Thyroid gland (tissue), 4 donors: ENCODE results near the gene GMEB1. TPM values are rescaled to one million over a fixed set of nuclear protein-coding genes. Genes with fewer than 3 reads are reported as not detected.
"Not testable (repeated sequence)": the region's sequence is repeated elsewhere in the genome, so short reads cannot be mapped to it uniquely, and the experiment has no call there.

Source experiments
- DNase-seq, 2 donors: peaks; one replicate each; pipeline ENCODE4 v3.0.0-alpha.2; 2019
- H3K27ac ChIP-seq, 3 donors: fragments of 200-600 bp; sonication (generic); 1 replicate in 2 of 3; 2 replicates in 1 of 3; pipeline ENCODE4 v1.5.1; 2016 to 2019; ENCODE audit warnings: mild to moderate bottlenecking in 1 of 3, moderate library complexity in 1 of 3
- H3K27me3 ChIP-seq: fragments of 200-600 bp; sonication (generic); one replicate; pipeline ENCODE4 v1.5.1; 2019
- H3K36me3 ChIP-seq, 2 donors: fragments of 200-600 bp; sonication (generic); one replicate each; pipeline ENCODE4 v1.5.1; 2016 to 2019
- H3K4me1 ChIP-seq, 2 donors: fragments of 200-600 bp; sonication (generic); one replicate each; pipeline ENCODE4 v1.5.1; 2017 to 2019
- H3K4me3 ChIP-seq, 3 donors: fragments of 200-600 bp; sonication (generic); replicated peaks in 1 of 3; 1 replicate in 2 of 3; 2 replicates in 1 of 3; pipeline ENCODE4 v1.5.1; 2016; ENCODE audit warnings: mild to moderate bottlenecking in 1 of 3
- H3K9me3 ChIP-seq: fragments of 200-600 bp; sonication (generic); one replicate; pipeline ENCODE4 v1.5.1; 2017
- POLR2A ChIP-seq, 2 donors: fragments of 450-650 bp; IDR thresholded peaks; one replicate each; pipeline ENCODE4 v1.6.1; 2017; ENCODE audit warnings: antibody characterized with exemption in 2 of 2, mild to moderate bottlenecking in 2 of 2, moderate library complexity in 1 of 2
- WGBS, 2 donors: methylation state at CpG; one replicate each; pipeline ENCODE4 v1.1.5; 2017; 5-methylcytosine and 5-hydroxymethylcytosine counted together
- intact Hi-C: fragments of 100-400 bp; cut with DNase I; formaldehyde crosslinking; loops from one replicate; pipeline ENCODE4 v1.15.1; 2023
- total RNA-seq, 4 donors: library from RNA; depleted of rRNA; stranded (reverse); fragments of >200 nt; gene quantifications; one replicate each; pipeline ENCODE4 v1.2.3, GENCODE V29; 2016
- TF ChIP-seq, protein P1 (sequence below), 6 experiments: fragments of 200-600 bp in 3 of 6; fragments of 450-650 bp in 3 of 6; sonication (generic) in 3 of 6; IDR thresholded peaks; one replicate each; pipeline ENCODE4 v1.5.1; 2016 to 2019; ENCODE audit warnings: antibody characterized with exemption in 6 of 6, mild to moderate bottlenecking in 2 of 6, inconsistent platforms in 1 of 6, moderate library complexity in 1 of 6

GMEB1 gene
- total RNA-seq, 4 donors from 2014 or later: 5.5 to 13.5 (median 11.6) TPM

DNA sequence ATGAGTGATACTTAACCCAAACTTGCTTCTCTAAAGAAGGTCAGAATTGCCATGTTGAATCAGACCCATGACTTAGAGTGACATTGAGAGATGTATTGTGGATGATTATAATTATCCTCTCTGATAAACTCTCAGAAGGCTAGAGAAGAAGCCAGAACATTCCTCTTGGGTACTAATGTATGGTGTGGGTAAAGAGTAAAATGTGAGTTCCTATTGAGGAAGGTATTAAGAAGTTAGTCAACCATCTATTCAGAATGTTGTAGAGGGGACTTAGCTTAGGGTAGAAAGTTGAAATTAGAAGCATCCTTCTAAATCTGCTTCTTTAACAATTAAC is 7.3 kb downstream of the GMEB1 start:
- Histone ChIP-seq H3K27ac (no peak overlapping the region), H3K27me3 (no peaks in the 10 kb centered on the region), H3K4me3 (no peak overlapping the region), H3K9me3 (no peaks in the 10 kb centered on the region), H3K36me3 (no peaks in the 10 kb centered on the region), H3K4me1 (no peaks in the 10 kb centered on the region)
- intact Hi-C loops: no loop called here
- TF ChIP-seq, protein P1, sequence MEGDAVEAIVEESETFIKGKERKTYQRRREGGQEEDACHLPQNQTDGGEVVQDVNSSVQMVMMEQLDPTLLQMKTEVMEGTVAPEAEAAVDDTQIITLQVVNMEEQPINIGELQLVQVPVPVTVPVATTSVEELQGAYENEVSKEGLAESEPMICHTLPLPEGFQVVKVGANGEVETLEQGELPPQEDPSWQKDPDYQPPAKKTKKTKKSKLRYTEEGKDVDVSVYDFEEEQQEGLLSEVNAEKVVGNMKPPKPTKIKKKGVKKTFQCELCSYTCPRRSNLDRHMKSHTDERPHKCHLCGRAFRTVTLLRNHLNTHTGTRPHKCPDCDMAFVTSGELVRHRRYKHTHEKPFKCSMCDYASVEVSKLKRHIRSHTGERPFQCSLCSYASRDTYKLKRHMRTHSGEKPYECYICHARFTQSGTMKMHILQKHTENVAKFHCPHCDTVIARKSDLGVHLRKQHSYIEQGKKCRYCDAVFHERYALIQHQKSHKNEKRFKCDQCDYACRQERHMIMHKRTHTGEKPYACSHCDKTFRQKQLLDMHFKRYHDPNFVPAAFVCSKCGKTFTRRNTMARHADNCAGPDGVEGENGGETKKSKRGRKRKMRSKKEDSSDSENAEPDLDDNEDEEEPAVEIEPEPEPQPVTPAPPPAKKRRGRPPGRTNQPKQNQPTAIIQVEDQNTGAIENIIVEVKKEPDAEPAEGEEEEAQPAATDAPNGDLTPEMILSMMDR (IDR thresholded peaks at IDR 0.05): no peak
- TF ChIP-seq POLR2A (IDR thresholded peaks at IDR 0.05): no peak
- DNase-seq: no peak

DNA sequence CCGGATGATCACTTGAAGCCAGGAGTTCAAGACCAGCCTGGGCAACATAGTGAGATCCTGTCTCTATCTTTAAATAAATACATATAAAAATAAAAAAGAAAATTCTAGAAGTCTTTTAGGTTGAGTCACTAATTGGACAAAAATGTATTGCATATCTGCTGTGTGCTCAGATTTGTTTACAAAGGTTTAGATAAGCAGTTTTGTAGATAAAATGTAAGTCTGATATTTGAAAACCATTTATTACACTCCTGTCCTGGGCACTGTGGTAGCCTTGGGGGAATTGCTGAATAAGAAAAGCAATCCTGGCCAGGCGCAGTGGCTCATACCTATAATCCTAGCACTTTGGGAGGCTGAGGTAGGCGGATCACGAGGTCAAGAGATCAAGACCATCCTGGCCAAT is 11.6 kb downstream of the GMEB1 start:
- H3K27ac ChIP-seq: no peak overlapping the region
- peaks cover 0 to 7% of the 10 kb centered on the region in 2 donors for H3K36me3 ChIP-seq
- intact Hi-C loops: no loop called here
- H3K27me3 ChIP-seq: no peaks in the 10 kb centered on the region
- TF ChIP-seq POLR2A (IDR thresholded peaks at IDR 0.05): no peak
- TF ChIP-seq, protein P1 (IDR thresholded peaks at IDR 0.05): no peak
- H3K4me3 ChIP-seq: no peak overlapping the region
- no peaks in the 10 kb centered on the region for H3K9me3 ChIP-seq
- WGBS, 2 donors: 96 to 99% methylated on average over 4 of the region's 4 CpGs
- no peak for DNase-seq
- no peaks in the 10 kb centered on the region for H3K4me1 ChIP-seq

DNA sequence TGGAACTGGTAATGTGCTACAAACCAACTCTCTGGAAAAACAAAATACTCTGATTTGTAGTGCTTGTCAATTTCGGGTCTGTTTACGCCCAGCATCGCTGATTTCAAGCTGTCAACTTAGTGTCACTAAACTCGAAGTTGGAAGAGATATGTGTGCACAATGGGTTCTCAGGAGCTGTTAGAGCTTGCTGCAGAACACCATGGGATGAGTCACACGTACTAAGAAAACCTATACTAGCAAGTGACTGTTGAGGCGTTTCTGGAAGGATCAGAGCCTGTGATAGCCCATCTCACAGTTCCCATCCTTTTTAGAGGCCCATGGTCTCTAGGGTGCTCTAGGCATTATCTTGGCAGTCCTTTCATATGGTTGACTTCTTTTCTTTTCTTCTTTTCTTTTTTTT is 14.3 kb downstream of the GMEB1 start:
- Histone ChIP-seq H3K9me3 (no peaks in the 10 kb centered on the region), H3K4me3 (no peak overlapping the region), H3K4me1 (no peaks in the 10 kb centered on the region), H3K36me3 (peaks cover 0 to 7% of the 10 kb centered on the region in 2 donors), H3K27ac (no peak overlapping the region), H3K27me3 (no peaks in the 10 kb centered on the region)
- DNase-seq: no peak
- TF ChIP-seq, protein P1 (IDR thresholded peaks at IDR 0.05): no peak
- TF ChIP-seq POLR2A (IDR thresholded peaks at IDR 0.05): no peak
- WGBS, 2 donors: 86 to 90% methylated on average over 6 of the region's 6 CpGs
- intact Hi-C loops: no loop called here

DNA sequence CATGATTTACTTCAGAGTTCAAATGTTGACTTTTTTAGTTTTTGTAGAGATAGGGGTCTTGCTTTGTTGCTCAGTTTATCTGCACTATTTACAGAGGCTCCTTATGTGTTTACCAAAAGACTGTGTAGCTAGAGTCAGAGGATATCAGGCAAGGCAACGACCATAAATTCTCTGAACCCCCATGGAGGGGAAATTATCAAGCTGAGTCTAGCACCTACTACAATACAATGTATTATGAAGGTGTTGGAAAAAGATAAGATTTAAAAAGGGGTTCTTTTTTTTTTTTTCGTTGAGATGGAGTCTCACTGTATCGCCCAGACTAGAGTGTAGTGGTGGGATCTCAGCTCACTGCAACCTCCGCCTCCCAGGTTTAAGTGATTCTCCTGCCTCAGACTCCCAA is 16.4 kb downstream of the GMEB1 start:
- H3K9me3 ChIP-seq: no peaks in the 10 kb centered on the region
- no peak overlapping the region for H3K4me3 ChIP-seq
- WGBS, 2 donors: 91 to 92% methylated on average over 4 of the region's 4 CpGs
- H3K4me1 ChIP-seq: no peaks in the 10 kb centered on the region
- DNase-seq: no peak
- intact Hi-C loops: no loop called here
- TF ChIP-seq, protein P1 (IDR thresholded peaks at IDR 0.05): no peak
- TF ChIP-seq POLR2A (IDR thresholded peaks at IDR 0.05): no peak
- no peaks in the 10 kb centered on the region for H3K27me3 ChIP-seq
- H3K36me3 ChIP-seq: peaks cover 0 to 7% of the 10 kb centered on the region in 2 donors
- no peak overlapping the region for H3K27ac ChIP-seq

DNA sequence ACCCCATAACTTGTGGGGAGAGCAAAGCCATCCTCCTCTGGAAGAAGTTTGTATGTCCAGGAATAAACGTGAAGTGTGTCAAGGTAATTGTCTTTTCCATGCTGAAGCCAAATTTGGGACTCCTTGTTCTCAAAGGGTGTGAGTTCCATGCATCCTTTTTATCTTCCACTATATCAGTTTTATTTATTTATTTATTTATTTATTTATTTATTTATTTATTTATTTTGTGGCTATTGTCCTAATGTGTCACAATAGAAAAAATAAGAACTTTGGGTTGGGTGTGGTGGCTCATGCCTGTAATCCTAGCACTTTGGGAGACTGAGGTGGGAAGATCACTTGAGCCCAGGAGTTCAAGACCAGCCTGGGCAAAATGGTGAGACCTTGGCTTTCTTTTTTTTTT is 23.0 kb downstream of the GMEB1 start:
- H3K36me3 ChIP-seq: peaks cover 0 to 16% of the 10 kb centered on the region in 2 donors
- H3K27ac ChIP-seq, H3K4me1 ChIP-seq, H3K9me3 ChIP-seq, DNase-seq, intact Hi-C loops, H3K4me3 ChIP-seq, H3K27me3 ChIP-seq: not testable (repeated sequence)
- 95 to 96% methylated on average over 1 of the region's 1 CpG for WGBS, 2 donors

DNA sequence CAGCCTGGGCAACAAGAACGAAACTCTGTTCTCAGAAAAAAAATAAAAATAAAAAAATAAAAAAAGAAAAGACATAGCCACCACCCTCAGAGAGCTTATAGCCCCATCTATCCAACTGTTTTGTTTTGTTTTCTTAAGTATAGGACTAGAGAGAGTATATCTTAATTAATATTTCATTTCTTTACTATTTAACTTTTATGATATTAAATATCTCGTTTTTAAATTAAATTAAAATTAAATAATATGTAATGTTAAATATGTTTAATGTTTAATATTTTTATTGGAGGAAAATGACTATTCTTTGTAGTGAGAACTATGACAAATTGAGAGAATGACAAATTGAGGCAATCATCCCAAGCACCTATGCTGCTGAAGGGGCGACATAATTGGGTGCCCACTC is 35.0 kb downstream of the GMEB1 start:
- H3K9me3 ChIP-seq: no peaks in the 10 kb centered on the region
- no peaks in the 10 kb centered on the region for H3K27me3 ChIP-seq
- no peak overlapping the region for H3K4me3 ChIP-seq
- WGBS, 2 donors: 92 to 97% methylated on average over 3 of the region's 3 CpGs
- no peak for DNase-seq
- peaks cover 10 to 29% of the 10 kb centered on the region in 2 donors for H3K36me3 ChIP-seq
- no peak overlapping the region for H3K27ac ChIP-seq
- H3K4me1 ChIP-seq: no peaks in the 10 kb centered on the region
- TF ChIP-seq, protein P1 (IDR thresholded peaks at IDR 0.05): no peak
- TF ChIP-seq POLR2A (IDR thresholded peaks at IDR 0.05): no peak
- intact Hi-C loops: no loop called here
